GM23248 (cell line): ENCODE data around the gene TOMM6. TPM values are rescaled to one million over a fixed set of nuclear protein-coding genes. Genes with fewer than 3 reads are reported as not detected.
A peak's percentile ranks its signal among the peaks of the same experiment; 100 is the strongest.
"Not testable (repeated sequence)": the region's sequence is repeated elsewhere in the genome, so short reads cannot be mapped to it uniquely, and the experiment has no call there.

Source experiments
- DNase-seq: peaks from one replicate; pipeline ENCODE4 v3.0.0-alpha.2; 2015
- H2AFZ ChIP-seq: fragments of 200-600 bp; sonication (generic); 2 replicates; pipeline ENCODE4 v1.6.1; 2016; ENCODE audit warnings: antibody characterized with exemption
- H3F3A ChIP-seq: fragments of 200-600 bp; sonication (generic); 2 replicates; pipeline ENCODE4 v1.6.1; 2016; ENCODE audit warnings: mild to moderate bottlenecking, antibody characterized with exemption, mixed run types; ENCODE audit not compliant: insufficient read depth
- H3K27ac ChIP-seq: fragments of 200-600 bp; sonication (generic); 2 replicates; pipeline ENCODE4 v1.5.1; 2016; ENCODE audit warnings: mild to moderate bottlenecking
- H3K27me3 ChIP-seq: fragments of 200-600 bp; sonication (generic); replicated peaks from 2 replicates; pipeline ENCODE4 v1.6.1; 2016; ENCODE audit warnings: mild to moderate bottlenecking; ENCODE audit not compliant: insufficient read depth
- H3K36me3 ChIP-seq: fragments of 200-600 bp; sonication (generic); 2 replicates; pipeline ENCODE4 v1.6.1; 2016; ENCODE audit warnings: low read depth, mild to moderate bottlenecking
- H3K4me1 ChIP-seq: fragments of 200-600 bp; sonication (generic); 2 replicates; pipeline ENCODE4 v1.6.1; 2016; ENCODE audit warnings: mild to moderate bottlenecking; ENCODE audit not compliant: insufficient read depth
- H3K4me2 ChIP-seq: fragments of 200-600 bp; sonication (generic); one replicate; pipeline ENCODE4 v1.6.1; 2016; ENCODE audit warnings: mild to moderate bottlenecking; ENCODE audit not compliant: unreplicated experiment
- H3K4me3 ChIP-seq: fragments of 200-600 bp; sonication (generic); 2 replicates; pipeline ENCODE4 v1.5.1; 2016; ENCODE audit warnings: mild to moderate bottlenecking
- H3K79me2 ChIP-seq: fragments of 200-600 bp; sonication (generic); 2 replicates; pipeline ENCODE4 v1.6.1; 2016; ENCODE audit warnings: mild to moderate bottlenecking; ENCODE audit not compliant: insufficient read depth
- H3K9ac ChIP-seq: fragments of 200-600 bp; sonication (generic); 2 replicates; pipeline ENCODE4 v1.6.1; 2016; ENCODE audit warnings: mild to moderate bottlenecking
- H3K9me2 ChIP-seq: fragments of 200-600 bp; sonication (generic); 2 replicates; pipeline ENCODE4 v1.6.1; 2016; ENCODE audit warnings: mixed run types, mild to moderate bottlenecking, moderate library complexity; ENCODE audit not compliant: insufficient read depth
- H3K9me3 ChIP-seq: fragments of 200-600 bp; sonication (generic); one replicate; pipeline ENCODE4 v1.6.1; 2017; ENCODE audit warnings: low read depth
- H4K20me1 ChIP-seq: fragments of 200-600 bp; sonication (generic); 2 replicates; pipeline ENCODE4 v1.6.0; 2016; ENCODE audit not compliant: insufficient read depth
- EZH2 ChIP-seq: fragments of 200-600 bp; sonication (generic); IDR thresholded peaks from 2 replicates; pipeline ENCODE4 v1.6.1; 2018; ENCODE audit warnings: antibody characterized with exemption, mild to moderate bottlenecking; ENCODE audit not compliant: insufficient read depth, poor library complexity, severe bottlenecking
- EZH2phosphoT487 ChIP-seq: fragments of 200-600 bp; sonication (generic); IDR thresholded peaks from 2 replicates; pipeline ENCODE4 v1.6.1; 2018; ENCODE audit warnings: antibody characterized with exemption, moderate library complexity, mild to moderate bottlenecking, low read depth; ENCODE audit not compliant: insufficient read depth
- WGBS, 2 experiments: methylation state at CpG; one replicate each; pipeline ENCODE4 v1.1.6; 2015 to 2017; ENCODE audit warnings: low lambda C conversion rate in 2 of 2, low coverage in 1 of 2; ENCODE audit errors: missing lambda C conversion rate in 2 of 2; 5-methylcytosine and 5-hydroxymethylcytosine counted together
- in situ Hi-C: fragments of 300-500 bp; cut with MboI; formaldehyde crosslinking; loops from 2 replicates; pipeline ENCODE4 v1.15.0; 2020
- polyA plus RNA-seq: library from polyadenylated mRNA; unstranded; fragments of >200 nt; fragmentation: Nextera tagmentation; extraction: Ambion mirVana; gene quantifications from 2 replicates; pipeline ENCODE4 v1.2.1, GENCODE V29; 2016
- total RNA-seq: library from RNA; depleted of rRNA; stranded (reverse); fragments of >200 nt; shearing (Covaris generic); gene quantifications from 2 replicates; pipeline ENCODE4 v1.2.3, GENCODE V29; 2014

TOMM6 gene
- total and polyA plus RNA-seq, 2 experiments from 2014 or later = 136 to 204 TPM

DNA sequence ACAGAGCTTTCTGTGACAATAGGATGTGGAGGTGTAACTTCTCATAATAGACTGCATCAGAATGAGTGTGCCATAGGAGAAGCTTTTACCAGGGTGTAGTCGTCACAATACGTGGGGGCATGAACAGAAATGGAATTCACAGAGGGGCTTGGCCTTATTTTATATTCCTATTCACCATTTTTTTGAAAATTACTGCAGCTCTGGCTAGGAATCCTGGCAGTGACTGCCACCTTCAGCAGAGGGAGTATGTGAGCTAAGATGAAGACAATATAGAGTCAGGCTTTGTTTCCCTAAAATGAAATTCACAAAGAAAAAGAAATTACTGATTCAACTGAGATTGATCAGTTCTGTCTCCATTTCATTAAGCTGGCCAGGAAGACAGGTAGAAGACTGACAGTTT lies 13.9 kb downstream of the TOMM6 start:
- no peaks in the 10 kb centered on the region for H3K9me3 ChIP-seq
- H3K4me2 ChIP-seq = no peak overlapping the region
- peaks cover 7% of the 10 kb centered on the region for H3F3A ChIP-seq
- no peak overlapping the region for H2AFZ ChIP-seq
- H3K27me3 ChIP-seq = no peaks in the 10 kb centered on the region
- no peaks in the 10 kb centered on the region for H3K79me2 ChIP-seq
- DNase-seq = peak; percentile 58
- no peaks in the 10 kb centered on the region for H3K36me3 ChIP-seq
- H3K4me1 ChIP-seq = peaks cover 6% of the 10 kb centered on the region; the same call in 1 of the 2 replicates
- WGBS, 2 experiments = 65 to 82% methylated on average over 2 of the region's 2 CpGs
- in situ Hi-C loops = no loop called here
- H3K27ac ChIP-seq = no peak overlapping the region
- TF ChIP-seq EZH2phosphoT487 (no peak), EZH2 (no peak)
- no peak overlapping the region for H3K4me3 ChIP-seq
- no peaks in the 10 kb centered on the region for H4K20me1 ChIP-seq
- no peak overlapping the region for H3K9ac ChIP-seq
- H3K9me2 ChIP-seq = no peaks in the 10 kb centered on the region

DNA sequence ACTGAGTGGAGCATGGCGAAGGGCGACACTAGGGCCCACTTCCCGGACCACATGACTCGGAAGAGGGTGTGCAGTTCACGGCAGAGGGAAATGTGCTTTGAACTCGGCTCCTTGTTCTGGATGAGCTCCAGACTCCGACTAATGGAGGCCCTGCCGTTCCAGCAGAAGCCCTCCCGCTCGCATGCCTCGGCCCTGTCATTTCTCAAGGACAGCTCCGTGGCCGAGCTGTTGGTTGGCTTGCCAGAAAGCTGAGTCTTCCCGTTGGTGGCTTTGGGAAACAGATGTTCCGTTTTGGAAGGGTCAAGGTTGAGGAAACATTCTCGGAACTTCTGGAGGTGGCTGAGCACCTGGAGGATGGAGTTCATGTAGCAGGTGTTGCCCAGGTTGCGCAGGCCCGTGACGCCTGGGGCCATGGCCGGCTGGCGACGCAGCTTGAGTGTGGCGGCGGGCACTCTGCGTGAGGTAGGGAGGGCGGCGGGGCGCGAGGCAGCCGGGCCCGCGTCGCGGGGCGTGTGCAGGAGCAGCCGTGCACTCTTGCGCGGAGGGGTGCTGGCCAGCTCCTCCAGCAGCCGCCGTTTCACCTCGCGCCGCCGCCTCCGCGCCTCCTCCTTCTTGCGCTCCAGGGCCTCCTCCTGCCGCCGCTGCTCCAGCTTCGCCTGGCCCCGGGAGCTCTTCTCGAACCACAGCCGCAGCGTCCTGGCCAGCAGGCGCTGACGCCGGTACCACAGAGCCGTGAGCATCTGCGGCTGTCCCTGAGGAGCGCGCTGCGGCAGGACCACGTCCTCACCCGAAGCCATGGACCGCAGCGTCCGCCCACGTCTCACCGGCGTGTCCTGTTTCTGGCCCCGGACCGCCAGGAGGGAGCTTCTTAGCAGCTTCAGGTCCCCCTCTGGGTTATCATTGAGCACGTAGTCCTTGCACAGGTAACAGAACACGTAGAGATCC lies 18.6 kb downstream of the TOMM6 start:
- no peak overlapping the region for H3K9ac ChIP-seq
- no peak for TF ChIP-seq EZH2phosphoT487
- no peak for TF ChIP-seq EZH2
- H3K79me2 ChIP-seq = no peaks in the 10 kb centered on the region
- in situ Hi-C loops = no loop called here
- H3K36me3 ChIP-seq = no peaks in the 10 kb centered on the region
- no peaks in the 10 kb centered on the region for H3K9me2 ChIP-seq
- H3K4me2 ChIP-seq = no peak overlapping the region
- no peak overlapping the region for H2AFZ ChIP-seq
- no peak for DNase-seq
- H3K27ac ChIP-seq = no peak overlapping the region
- 95 to 96% methylated on average over 69 to 74 of the region's 74 CpGs for WGBS, 2 experiments
- no peaks in the 10 kb centered on the region for H3K4me1 ChIP-seq
- H3K9me3 ChIP-seq = no peaks in the 10 kb centered on the region
- H3K4me3 ChIP-seq = no peak overlapping the region
- no peaks in the 10 kb centered on the region for H4K20me1 ChIP-seq
- no peaks in the 10 kb centered on the region for H3K27me3 ChIP-seq
- peaks cover 7% of the 10 kb centered on the region for H3F3A ChIP-seq

DNA sequence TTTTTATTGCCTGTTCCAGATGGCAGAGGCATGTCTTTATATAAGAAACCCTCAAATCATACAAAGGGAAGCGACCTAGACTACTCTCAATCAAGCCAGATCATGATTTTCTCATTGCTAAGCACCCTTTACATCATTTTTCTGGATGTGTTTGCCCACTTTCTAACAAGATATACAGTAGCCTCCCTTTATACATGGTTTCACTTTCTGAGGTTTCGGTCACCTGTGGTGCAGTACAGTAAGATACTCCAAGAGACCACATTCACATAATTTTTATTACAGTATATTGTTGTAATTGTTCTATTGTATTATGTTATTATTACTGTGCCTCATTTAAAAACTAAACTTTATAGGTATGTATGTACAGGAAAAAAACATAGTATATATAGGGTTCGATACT lies 23.6 kb downstream of the TOMM6 start:
- no peaks in the 10 kb centered on the region for H3K9me2 ChIP-seq
- no peaks in the 10 kb centered on the region for H4K20me1 ChIP-seq
- no peak overlapping the region for H3K9ac ChIP-seq
- in situ Hi-C loops = no loop called here
- H3K4me2 ChIP-seq = no peak overlapping the region
- H3K4me3 ChIP-seq = no peak overlapping the region
- no peaks in the 10 kb centered on the region for H3F3A ChIP-seq
- 92 to 97% methylated on average over 3 of the region's 3 CpGs for WGBS, 2 experiments
- no peak for DNase-seq
- no peaks in the 10 kb centered on the region for H3K9me3 ChIP-seq
- H2AFZ ChIP-seq = no peak overlapping the region
- H3K79me2 ChIP-seq = no peaks in the 10 kb centered on the region
- no peak for TF ChIP-seq EZH2
- TF ChIP-seq EZH2phosphoT487 = no peak
- no peaks in the 10 kb centered on the region for H3K36me3 ChIP-seq
- no peak overlapping the region for H3K27ac ChIP-seq
- no peaks in the 10 kb centered on the region for H3K27me3 ChIP-seq
- H3K4me1 ChIP-seq = no peaks in the 10 kb centered on the region

DNA sequence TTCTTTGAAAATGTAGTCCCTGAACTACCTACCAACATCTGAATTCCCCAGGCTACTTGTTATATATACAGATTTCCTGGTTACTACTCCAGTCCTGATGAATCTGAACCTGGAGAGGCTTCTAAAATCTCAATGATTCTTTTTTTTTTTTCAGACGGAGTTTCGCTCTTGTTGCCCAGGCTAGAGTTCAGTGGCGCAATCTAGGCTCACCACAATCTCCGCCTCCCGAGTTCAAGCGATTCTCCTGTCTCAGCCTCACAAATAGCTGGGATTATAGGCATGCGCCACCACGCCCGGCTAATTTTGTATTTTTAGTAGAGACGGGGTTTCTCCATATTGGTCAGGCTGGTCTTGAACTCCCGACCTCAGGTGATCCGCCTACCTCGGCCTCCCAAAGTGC lies 24.5 kb downstream of the TOMM6 start:
- H3K36me3 ChIP-seq, H3K4me3 ChIP-seq, H3K4me1 ChIP-seq, H3K9me3 ChIP-seq, H3F3A ChIP-seq, H3K27ac ChIP-seq, in situ Hi-C loops, H3K9me2 ChIP-seq, H4K20me1 ChIP-seq, H2AFZ ChIP-seq, H3K9ac ChIP-seq, DNase-seq, H3K27me3 ChIP-seq, H3K4me2 ChIP-seq, H3K79me2 ChIP-seq: not testable (repeated sequence)
- 92 to 96% methylated on average over 13 of the region's 13 CpGs for WGBS, 2 experiments
